Kidney (tissue), 14 donors: Measurements from ENCODE around the gene ITGB5. TPM values are rescaled to one million over a fixed set of nuclear protein-coding genes. Genes with fewer than 3 reads are reported as not detected.
A peak's percentile ranks its signal among the peaks of the same experiment; 100 is the strongest.

Experiments used
- DNase-seq, 5 donors: peaks; one replicate each; pipeline ENCODE4 v3.0.0-alpha.2; 2013 to 2020
- FAIRE-seq: peaks from 2 replicates; lab custom pipeline; 2012; peaks lifted over from hg19 to GRCh38; lab: Jason Lieb, UNC
- H3K27ac ChIP-seq, 2 donors: one replicate each; pipeline ENCODE4 v1.7.0; 2013; ENCODE audit warnings: low read depth in 2 of 2, low read length in 2 of 2, inconsistent platforms in 1 of 2
- H3K27me3 ChIP-seq: one replicate; pipeline ENCODE4 v1.7.1; 2013; ENCODE audit warnings: low read length, inconsistent platforms; ENCODE audit not compliant: control insufficient read depth, insufficient read depth
- H3K36me3 ChIP-seq, 3 donors: one replicate each; pipeline versions ENCODE4 v1.7.0 to v1.7.1; 2013; ENCODE audit warnings: low read length in 3 of 3, control low read depth in 1 of 3, inconsistent platforms in 1 of 3; ENCODE audit not compliant: insufficient read depth in 3 of 3, control insufficient read depth in 2 of 3
- H3K4me1 ChIP-seq, 3 donors: one replicate each; pipeline versions ENCODE4 v1.7.0 to v1.7.1; 2013; ENCODE audit warnings: low read length in 3 of 3, inconsistent platforms in 1 of 3, low read depth in 1 of 3; ENCODE audit not compliant: control insufficient read depth in 2 of 3, insufficient read depth in 2 of 3
- H3K4me3 ChIP-seq, 3 donors: one replicate each; pipeline versions ENCODE4 v1.7.0 to v1.8.1; 2013; ENCODE audit warnings: low read length in 3 of 3, control low read depth in 1 of 3, inconsistent platforms in 1 of 3
- H3K9ac ChIP-seq, 3 donors: one replicate each; pipeline versions ENCODE4 v1.7.0 to v1.7.1; 2013; ENCODE audit warnings: low read length in 3 of 3, control low read depth in 1 of 3, inconsistent platforms in 1 of 3
- H3K9me3 ChIP-seq, 3 donors: one replicate each; pipeline versions ENCODE4 v1.7.0 to v1.7.1; 2013; ENCODE audit warnings: low read length in 3 of 3, control low read depth in 1 of 3, inconsistent platforms in 1 of 3; ENCODE audit not compliant: control insufficient read depth in 2 of 3, insufficient read depth in 1 of 3
- intact Hi-C: fragments of 100-400 bp; cut with DNase I; formaldehyde crosslinking; loops from one replicate; pipeline ENCODE4 v1.11.1; 2022
- polyA plus RNA-seq: library from polyadenylated mRNA; stranded (reverse); fragments of 350-450 nt; fragmentation: Illumina TruSeq; extraction: RNeasy Lipid Tissue Mini Kit (QIAGEN cat#74804); gene quantifications from one replicate; pipeline ENCODE4 v1.2.3, GENCODE V29; 2014; ENCODE audit warnings: low read depth, low replicate concordance; ENCODE audit not compliant: insufficient read depth
- total RNA-seq: library from RNA; stranded (reverse); fragmentation: NEBNext Ultra II Directional; extraction: Animal tissue kit (Norgen Biotek cat#: 25700); gene quantifications from one replicate; pipeline ENCODE4 v1.2.1, GENCODE V29; 2021
- TF ChIP-seq, protein P1 (sequence below): IDR thresholded peaks from 3 replicates; pipeline ENCODE4 v1.5.1; 2012; ENCODE audit warnings: mild to moderate bottlenecking, moderate library complexity, borderline replicate concordance; ENCODE audit not compliant: insufficient read depth; ENCODE audit errors: extremely low read depth
- donor health status: control.
- donor health status: control.
- donor health status: control.
- donor health status: control.
- donor health status: control.
- donor health status: DM: yes; HTN: yes; CAD: no.
- donor health status: Normal renal cell carcinoma (clear cell type).

ITGB5 gene
- total and polyA plus RNA-seq, 2 donors from 2014 or later, result 115 TPM

DNA sequence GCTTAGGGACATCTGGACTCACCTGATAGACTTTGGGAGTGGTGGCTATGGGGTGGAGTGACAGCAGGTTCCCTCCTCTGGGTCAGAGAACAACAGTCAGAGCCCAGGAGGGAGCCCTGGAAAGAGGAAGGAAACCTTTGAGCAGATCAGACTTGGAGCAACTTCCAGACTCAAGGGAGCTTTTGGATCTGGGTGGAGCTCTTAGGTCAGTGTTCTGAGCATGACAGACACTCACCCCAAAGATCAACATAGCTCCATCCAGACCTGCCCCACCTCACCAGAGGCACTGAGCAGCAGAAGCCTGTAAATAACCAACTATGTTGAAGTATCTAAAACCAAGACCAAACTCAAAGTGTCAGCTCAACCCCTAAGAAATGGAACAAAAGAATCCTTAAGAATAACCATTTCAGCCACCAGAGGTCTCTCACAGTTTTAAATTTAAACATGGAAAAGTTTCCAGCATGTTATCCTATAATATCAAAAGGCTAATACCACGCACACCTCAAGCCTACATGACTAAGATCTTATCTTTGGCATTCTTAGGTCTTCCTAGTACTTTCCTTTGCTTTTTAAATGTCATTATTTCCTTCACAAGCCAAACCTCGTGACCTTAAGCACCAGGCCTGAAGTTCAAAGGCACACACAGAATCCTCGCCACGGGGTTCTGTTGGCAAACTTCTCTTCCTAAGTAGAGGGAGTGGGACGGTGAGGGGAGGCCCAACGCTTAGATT, 100.5 kb downstream of the ITGB5 start:
- peaks cover 0 to 34% (median 19%) of the 10 kb centered on the region in 3 donors for H3K4me1 ChIP-seq
- no peak overlapping the region for H3K4me3 ChIP-seq
- FAIRE-seq (peak; percentile 45), DNase-seq (peak in 2 of 5 donors; percentile 13 to 42)
- intact Hi-C loops, result no loop called here
- H3K27me3 ChIP-seq, result no peaks in the 10 kb centered on the region
- peak overlapping the region in 1 of 3 donors; percentile 36 for H3K9ac ChIP-seq
- H3K9me3 ChIP-seq, result no peaks in the 10 kb centered on the region
- peaks cover 0 to 5% (median 0%) of the 10 kb centered on the region in 3 donors for H3K36me3 ChIP-seq
- peak overlapping the region; percentile 62 to 77 for H3K27ac ChIP-seq
- TF ChIP-seq, protein P1, sequence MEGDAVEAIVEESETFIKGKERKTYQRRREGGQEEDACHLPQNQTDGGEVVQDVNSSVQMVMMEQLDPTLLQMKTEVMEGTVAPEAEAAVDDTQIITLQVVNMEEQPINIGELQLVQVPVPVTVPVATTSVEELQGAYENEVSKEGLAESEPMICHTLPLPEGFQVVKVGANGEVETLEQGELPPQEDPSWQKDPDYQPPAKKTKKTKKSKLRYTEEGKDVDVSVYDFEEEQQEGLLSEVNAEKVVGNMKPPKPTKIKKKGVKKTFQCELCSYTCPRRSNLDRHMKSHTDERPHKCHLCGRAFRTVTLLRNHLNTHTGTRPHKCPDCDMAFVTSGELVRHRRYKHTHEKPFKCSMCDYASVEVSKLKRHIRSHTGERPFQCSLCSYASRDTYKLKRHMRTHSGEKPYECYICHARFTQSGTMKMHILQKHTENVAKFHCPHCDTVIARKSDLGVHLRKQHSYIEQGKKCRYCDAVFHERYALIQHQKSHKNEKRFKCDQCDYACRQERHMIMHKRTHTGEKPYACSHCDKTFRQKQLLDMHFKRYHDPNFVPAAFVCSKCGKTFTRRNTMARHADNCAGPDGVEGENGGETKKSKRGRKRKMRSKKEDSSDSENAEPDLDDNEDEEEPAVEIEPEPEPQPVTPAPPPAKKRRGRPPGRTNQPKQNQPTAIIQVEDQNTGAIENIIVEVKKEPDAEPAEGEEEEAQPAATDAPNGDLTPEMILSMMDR, result peak; percentile 31

DNA sequence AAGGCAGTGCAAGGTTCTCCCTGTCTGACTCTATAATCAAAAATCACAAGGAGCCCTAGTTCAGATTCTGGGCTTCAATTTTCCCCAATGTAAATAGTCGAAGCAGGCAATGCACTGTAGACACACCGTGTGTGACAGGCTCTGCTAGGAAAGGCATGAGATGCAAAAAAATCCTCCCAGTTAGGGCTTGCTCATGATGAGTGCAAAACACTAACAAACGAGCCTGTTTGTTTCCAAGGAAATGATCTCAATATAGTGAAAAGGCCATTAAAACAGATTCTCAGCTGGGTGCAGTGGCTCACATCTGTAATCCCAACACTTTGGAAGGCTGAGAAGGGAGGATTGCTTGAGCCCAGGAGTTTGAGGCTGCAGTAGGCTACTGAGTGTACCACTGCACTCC, 101.2 kb downstream of the ITGB5 start:
- FAIRE-seq, result no peak
- peaks cover 0 to 5% (median 0%) of the 10 kb centered on the region in 3 donors for H3K36me3 ChIP-seq
- H3K9ac ChIP-seq, result no peak overlapping the region
- no peaks in the 10 kb centered on the region for H3K9me3 ChIP-seq
- no peak overlapping the region for H3K4me3 ChIP-seq
- peaks cover 0 to 35% (median 22%) of the 10 kb centered on the region in 3 donors for H3K4me1 ChIP-seq
- H3K27ac ChIP-seq, result peak overlapping the region in 1 of 2 donors; percentile 62
- no peaks in the 10 kb centered on the region for H3K27me3 ChIP-seq
- DNase-seq, result no peak
- intact Hi-C loops, result no loop called here
- TF ChIP-seq, protein P1, result no peak

DNA sequence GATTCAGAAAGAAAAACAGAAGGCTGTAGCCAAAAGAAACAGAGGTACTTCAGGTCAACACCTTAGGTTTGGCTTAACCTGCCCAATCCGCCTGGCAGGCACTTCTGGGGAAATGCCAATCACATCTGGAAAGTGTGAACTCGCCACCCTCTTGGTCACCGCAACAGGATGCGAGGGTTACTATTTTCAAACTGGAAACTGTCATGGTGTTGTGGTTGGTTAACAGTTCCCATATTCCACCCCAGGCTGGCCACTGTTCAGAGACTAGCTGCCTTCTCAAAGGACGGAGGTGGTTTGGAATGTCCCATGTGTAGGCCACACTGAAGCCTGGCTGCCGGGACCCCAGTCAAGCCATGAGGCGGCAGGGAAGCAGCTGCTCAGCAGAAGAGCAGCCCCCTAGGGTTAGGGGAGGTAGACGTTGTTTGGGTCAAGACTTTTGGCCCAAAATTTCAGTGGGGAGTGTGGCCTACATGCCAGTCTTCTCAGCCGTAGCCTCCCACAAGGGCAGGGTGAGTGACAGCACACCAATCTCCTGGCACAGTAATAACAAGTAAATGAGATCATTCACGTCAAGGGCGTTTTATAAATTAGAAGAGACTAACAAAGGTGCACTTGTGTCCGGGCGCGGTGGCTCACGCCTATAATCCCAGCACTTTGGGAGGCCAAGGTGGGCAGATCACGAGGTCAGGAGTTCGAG, 102.3 kb downstream of the ITGB5 start:
- intact Hi-C loops, result no loop called here
- H3K4me1 ChIP-seq, result peaks cover 0 to 43% (median 28%) of the 10 kb centered on the region in 3 donors

More for the DNA sequence above, 102.3 kb downstream of the ITGB5 start:
- Histone ChIP-seq H3K9me3 (no peaks in the 10 kb centered on the region), H3K27me3 (no peaks in the 10 kb centered on the region), H3K4me3 (no peak overlapping the region), H3K9ac (no peak overlapping the region), H3K36me3 (peaks cover 0 to 5% (median 0%) of the 10 kb centered on the region in 3 donors), H3K27ac (peak overlapping the region; percentile 41 to 64)
- FAIRE-seq (no peak), DNase-seq (peak in 1 of 5 donors; percentile 84)
- TF ChIP-seq, protein P1, result no peak
